Measurements from ENCODE around the gene FAM3D.

GRCh38 chr3:58621086-58621830 is 45.3 kb downstream of the FAM3D start:
- TF ChIP-seq SIN3A (IDR thresholded peaks at IDR 0.05; ENCODE audit: low read depth, low read length) (no peak), CTCF (IDR thresholded peaks at IDR 0.05 in 2 of 3, conservative IDR thresholded peaks at IDR 0.05 in 1 of 3; ENCODE audit: control insufficient read depth in 2 of 3, extremely low read depth in 1 of 3, insufficient read depth in 1 of 3, low read depth in 3 of 3, low read length in 3 of 3) (no peak), RCOR1 (conservative IDR thresholded peaks at IDR 0.05; ENCODE audit: low read depth, low read length) (no peak), CBFB (IDR thresholded peaks at IDR 0.05; ENCODE audit: low read depth) (no peak), MAX (IDR thresholded peaks at IDR 0.05; ENCODE audit: low read depth, low read length) (no peak), POLR2AphosphoS5 (IDR thresholded peaks at IDR 0.05; ENCODE audit: low read length) (no peak), IRF3 (IDR thresholded peaks at IDR 0.05) (no peak), BRCA1 (IDR thresholded peaks at IDR 0.05; ENCODE audit: low read depth, low read length) (no peak), NKRF (conservative IDR thresholded peaks at IDR 0.05) (no peak)
